Sigmoid colon (tissue), 7 donors: ENCODE results near the gene DCAF4. TPM values are rescaled to one million over a fixed set of nuclear protein-coding genes. Genes with fewer than 3 reads are reported as not detected.

Experiments used
- DNase-seq: peaks from one replicate; pipeline ENCODE4 v3.0.0-alpha.2; 2019
- H3K27ac ChIP-seq, 4 donors: fragments of 200-600 bp; sonication (generic); one replicate each; pipeline ENCODE4 v1.5.1; 2016 to 2019; ENCODE audit warnings: mild to moderate bottlenecking in 1 of 4
- H3K27me3 ChIP-seq, 3 donors: fragments of 200-600 bp; sonication (generic); one replicate each; pipeline ENCODE4 v1.5.1; 2019; ENCODE audit warnings: mild to moderate bottlenecking in 1 of 3
- H3K36me3 ChIP-seq, 4 donors: fragments of 200-600 bp; sonication (generic); one replicate each; pipeline ENCODE4 v1.5.1; 2016 to 2019
- H3K4me1 ChIP-seq, 4 donors: fragments of 200-600 bp; sonication (generic); one replicate each; pipeline ENCODE4 v1.5.1; 2017 to 2019
- H3K4me3 ChIP-seq, 4 donors: fragments of 200-600 bp; sonication (generic); one replicate each; pipeline ENCODE4 v1.5.1; 2017 to 2019; ENCODE audit warnings: mild to moderate bottlenecking in 2 of 4, moderate library complexity in 1 of 4
- H3K9me3 ChIP-seq, 4 donors: fragments of 200-600 bp in 3 of 4; sonication (generic) in 3 of 4; one replicate each; pipeline versions ENCODE4 v1.5.1 to v1.6.1; 2013 to 2019
- EP300 ChIP-seq, 4 donors: sonication (generic); formaldehyde crosslinking; IDR thresholded peaks; one replicate each; pipeline ENCODE4 v1.6.1; 2017; ENCODE audit warnings: antibody characterized with exemption in 4 of 4
- POLR2A ChIP-seq, 2 donors: fragments of 450-650 bp; IDR thresholded peaks; one replicate each; pipeline ENCODE4 v1.6.1; 2016; ENCODE audit warnings: antibody characterized with exemption in 2 of 2, mild to moderate bottlenecking in 2 of 2, moderate library complexity in 2 of 2
- POLR2AphosphoS5 ChIP-seq, 4 donors: sonication (generic); formaldehyde crosslinking; IDR thresholded peaks; one replicate each; pipeline ENCODE4 v1.6.1; 2017; ENCODE audit warnings: antibody characterized with exemption in 4 of 4
- WGBS, 2 donors: extraction: QIAGEN DNeasy Blood & Tissue Kit; methylation state at CpG; one replicate each; pipeline ENCODE4 v1.1.7; 2013; 5-methylcytosine and 5-hydroxymethylcytosine counted together
- intact Hi-C: fragments of 100-400 bp; cut with DNase I; formaldehyde crosslinking; loops from one replicate; pipeline ENCODE4 v1.15.1; 2023
- polyA plus RNA-seq, 3 donors: library from polyadenylated mRNA; stranded (reverse); fragments of 200-250 nt; gene quantifications; one replicate each; pipeline ENCODE4 v1.2.3, GENCODE V29; 2013
- total RNA-seq, 4 donors: library from RNA; depleted of rRNA; stranded (reverse); fragments of >200 nt; gene quantifications; one replicate each; pipeline ENCODE4 v1.1.0, GENCODE V29; 2016
- TF ChIP-seq, protein P1 (sequence below), 4 experiments: fragments of 450-650 bp in 3 of 4; fragments of 200-600 bp in 1 of 4; IDR thresholded peaks; one replicate each; pipeline ENCODE4 v1.5.1; 2016 to 2019; ENCODE audit warnings: antibody characterized with exemption in 4 of 4, mild to moderate bottlenecking in 3 of 4, moderate library complexity in 2 of 4
- donor health status: healthy with polysubstance abuse.
- donor health status: Bipolar disorder and iron deficiency.
- donor health status: healthy.

DCAF4 gene
- total and polyA plus RNA-seq, 7 donors, result 5.8 to 20.9 (median 13.2) TPM

DNA sequence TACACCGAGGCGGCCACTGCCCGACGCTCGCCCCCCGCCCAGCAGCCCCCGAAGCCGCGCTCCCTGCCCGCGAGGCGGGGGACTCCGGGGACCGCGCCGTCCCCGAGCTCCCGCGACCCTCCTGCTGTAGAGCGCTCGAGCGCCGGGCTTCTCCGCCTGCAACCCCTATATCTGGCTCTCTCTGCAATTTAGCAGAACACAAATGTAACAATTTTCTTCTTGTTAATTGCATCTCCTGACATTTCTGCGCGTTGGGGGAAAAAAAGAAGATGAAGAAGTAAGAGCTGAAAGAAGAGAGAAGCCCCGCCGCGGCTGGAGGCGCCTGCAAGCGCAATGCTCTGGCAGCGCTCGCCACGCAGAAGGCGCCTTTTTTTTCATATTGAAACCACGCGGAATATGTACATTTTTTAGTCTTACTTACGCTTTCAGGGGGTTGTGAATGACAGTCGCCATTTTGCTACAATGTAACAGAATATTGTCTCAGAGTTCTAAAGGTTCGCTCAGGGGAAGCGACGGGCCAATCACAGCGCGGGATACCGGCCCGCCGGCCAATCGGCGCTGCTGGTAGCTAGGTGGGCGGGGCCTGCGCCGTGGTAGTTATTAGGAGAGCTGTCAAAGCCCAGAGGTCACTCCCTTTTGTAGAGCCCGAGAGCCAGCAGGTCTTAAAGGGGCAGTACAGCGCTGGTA, 32.5 kb upstream of the DCAF4 start, which contains the start of gene DPF3:
Gene DPF3, minus strand, starts transcription at position 466 of the 687 bp plus-strand sequence. Its CDS starts 13 bp downstream, at position 453.
- WGBS, 2 donors, result 1% methylated on average over 54 of the region's 54 CpGs
- Histone ChIP-seq H3K4me3 (peak within 1 kb of the TSS; percentile 46 to 91 (median 76)), H3K36me3 (no peaks in the 10 kb centered on the region), H3K27me3 (peaks cover 7 to 57% (median 11%) of the 10 kb centered on the region in 3 donors), H3K27ac (peak within 1 kb of the TSS; percentile 45 to 76 (median 71)), H3K9me3 (no peaks in the 10 kb centered on the region), H3K4me1 (peaks cover 0 to 29% (median 24%) of the 10 kb centered on the region in 4 donors)
- intact Hi-C loops, result loop anchor here (2.0 to 5.0 kb wide), 3 partner anchors 33 to 81 kb away; partner anchors contain the start of gene DCAF4
- TF ChIP-seq, protein P1, sequence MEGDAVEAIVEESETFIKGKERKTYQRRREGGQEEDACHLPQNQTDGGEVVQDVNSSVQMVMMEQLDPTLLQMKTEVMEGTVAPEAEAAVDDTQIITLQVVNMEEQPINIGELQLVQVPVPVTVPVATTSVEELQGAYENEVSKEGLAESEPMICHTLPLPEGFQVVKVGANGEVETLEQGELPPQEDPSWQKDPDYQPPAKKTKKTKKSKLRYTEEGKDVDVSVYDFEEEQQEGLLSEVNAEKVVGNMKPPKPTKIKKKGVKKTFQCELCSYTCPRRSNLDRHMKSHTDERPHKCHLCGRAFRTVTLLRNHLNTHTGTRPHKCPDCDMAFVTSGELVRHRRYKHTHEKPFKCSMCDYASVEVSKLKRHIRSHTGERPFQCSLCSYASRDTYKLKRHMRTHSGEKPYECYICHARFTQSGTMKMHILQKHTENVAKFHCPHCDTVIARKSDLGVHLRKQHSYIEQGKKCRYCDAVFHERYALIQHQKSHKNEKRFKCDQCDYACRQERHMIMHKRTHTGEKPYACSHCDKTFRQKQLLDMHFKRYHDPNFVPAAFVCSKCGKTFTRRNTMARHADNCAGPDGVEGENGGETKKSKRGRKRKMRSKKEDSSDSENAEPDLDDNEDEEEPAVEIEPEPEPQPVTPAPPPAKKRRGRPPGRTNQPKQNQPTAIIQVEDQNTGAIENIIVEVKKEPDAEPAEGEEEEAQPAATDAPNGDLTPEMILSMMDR (IDR thresholded peaks at IDR 0.05), result no peak
- TF ChIP-seq POLR2A (IDR thresholded peaks at IDR 0.05) (no peak), EP300 (IDR thresholded peaks at IDR 0.05) (no peak), POLR2AphosphoS5 (IDR thresholded peaks at IDR 0.05) (peak in 1 of 4 donors; percentile 84)
- peak; percentile 98 for DNase-seq

DNA sequence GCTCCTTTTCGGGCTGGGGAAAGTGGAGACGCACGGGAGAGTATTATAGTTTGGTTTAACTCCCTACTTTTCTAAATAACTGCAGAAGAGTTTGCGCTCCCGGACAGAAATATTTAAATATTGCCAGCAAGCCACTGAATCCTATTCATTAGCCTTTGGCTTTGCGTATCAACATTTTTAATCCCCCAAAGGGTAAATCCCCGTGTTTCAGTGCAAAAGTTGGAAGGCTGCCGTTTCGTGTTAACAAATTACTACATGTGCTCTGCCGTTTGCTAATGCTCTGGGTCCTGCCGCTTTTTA, 32.0 kb upstream of the DCAF4 start:
- no peak for DNase-seq
- Histone ChIP-seq H3K27me3 (peaks cover 7 to 52% (median 11%) of the 10 kb centered on the region in 3 donors), H3K27ac (peak overlapping the region; percentile 36 to 65 (median 54)), H3K9me3 (no peaks in the 10 kb centered on the region), H3K4me1 (peaks cover 0 to 29% (median 24%) of the 10 kb centered on the region in 4 donors), H3K36me3 (no peaks in the 10 kb centered on the region), H3K4me3 (peak overlapping the region; percentile 46 to 91 (median 76))
- intact Hi-C loops, result loop anchor here (2.0 to 5.0 kb wide), 2 partner anchors 33 to 82 kb away; partner anchors contain the start of gene DCAF4
- TF ChIP-seq POLR2A (IDR thresholded peaks at IDR 0.05) (no peak), POLR2AphosphoS5 (IDR thresholded peaks at IDR 0.05) (no peak), EP300 (IDR thresholded peaks at IDR 0.05) (no peak)
- TF ChIP-seq, protein P1 (IDR thresholded peaks at IDR 0.05), result no peak
- WGBS, 2 donors, result 0 to 1% methylated on average over 11 of the region's 11 CpGs

DNA sequence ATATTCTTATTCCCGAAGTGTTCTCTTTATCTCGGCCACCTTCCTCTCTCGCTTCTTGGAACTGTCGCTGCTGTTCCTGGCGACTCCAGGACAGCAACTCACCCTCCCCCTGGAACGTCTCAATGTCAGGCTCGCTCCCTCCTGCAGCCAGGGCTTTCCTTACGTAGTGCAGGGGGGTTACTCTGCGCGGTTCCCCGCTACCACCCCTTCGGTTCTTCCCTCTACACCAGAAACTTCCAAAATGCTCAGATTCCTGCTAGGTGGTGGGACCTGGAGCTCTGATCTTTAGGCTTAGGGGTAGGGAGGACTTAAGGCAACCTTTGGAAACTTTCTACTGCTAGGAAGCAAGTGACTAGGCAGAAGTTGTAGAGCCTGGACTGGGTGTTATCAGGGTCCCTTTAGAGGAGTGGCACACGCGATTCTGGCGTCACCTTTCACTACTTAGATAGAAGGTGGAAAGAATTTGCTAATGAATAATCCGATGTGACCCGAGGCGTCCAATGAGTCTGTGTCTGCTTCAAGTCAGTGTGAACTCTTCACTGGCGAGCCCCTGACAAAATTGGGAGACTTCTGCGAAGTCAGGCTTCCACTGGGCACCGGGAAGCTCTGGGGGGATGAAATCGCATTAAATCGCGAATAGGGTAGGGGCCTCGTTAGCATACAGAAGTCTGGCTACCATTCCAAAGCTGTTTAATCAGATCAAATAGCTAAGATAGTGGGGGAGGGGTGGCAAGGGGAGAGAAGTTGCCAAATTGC, 31.5 kb upstream of the DCAF4 start:
- Histone ChIP-seq H3K36me3 (no peaks in the 10 kb centered on the region), H3K4me3 (peak overlapping the region; percentile 46 to 91 (median 76)), H3K9me3 (no peaks in the 10 kb centered on the region), H3K27me3 (peaks cover 7 to 46% (median 11%) of the 10 kb centered on the region in 3 donors), H3K4me1 (peaks cover 0 to 29% (median 24%) of the 10 kb centered on the region in 4 donors), H3K27ac (peak overlapping the region; percentile 36 to 65 (median 54))
- DNase-seq, result no peak
- TF ChIP-seq, protein P1 (IDR thresholded peaks at IDR 0.05), result no peak
- TF ChIP-seq POLR2AphosphoS5 (IDR thresholded peaks at IDR 0.05), result peak in 2 of 4 donors; percentile 13 to 31
- TF ChIP-seq POLR2A (IDR thresholded peaks at IDR 0.05), result no peak
- no peak for TF ChIP-seq EP300 (IDR thresholded peaks at IDR 0.05)
- intact Hi-C loops, result loop anchor here (2.0 to 5.0 kb wide), 2 partner anchors 32 to 82 kb away; partner anchors contain the start of gene DCAF4
- WGBS, 2 donors, result 4% methylated on average over 25 of the region's 25 CpGs

DNA sequence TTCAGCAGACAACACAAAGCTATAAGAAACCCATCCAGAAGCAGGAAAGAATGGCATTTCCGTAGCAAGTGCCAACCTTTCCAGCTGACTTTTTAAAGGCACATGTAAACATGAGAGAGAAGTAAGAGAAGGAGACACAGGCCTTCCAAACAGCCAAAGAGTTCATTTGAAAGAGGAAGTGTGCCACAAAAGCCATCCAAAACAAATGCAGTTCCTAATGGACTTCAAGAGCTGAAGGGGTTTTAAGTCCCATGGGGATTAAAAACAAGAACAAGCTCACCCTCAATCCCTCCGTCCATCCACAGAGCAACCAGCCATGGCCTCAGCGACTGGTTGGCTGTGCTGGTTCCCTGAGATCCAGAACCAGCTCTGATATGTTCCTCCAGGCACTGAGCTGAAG, 27.8 kb upstream of the DCAF4 start:
- no peak overlapping the region for H3K4me3 ChIP-seq
- H3K36me3 ChIP-seq, result no peaks in the 10 kb centered on the region
- DNase-seq, result no peak
- H3K9me3 ChIP-seq, result no peaks in the 10 kb centered on the region
- H3K4me1 ChIP-seq, result peaks cover 0 to 11% (median 9%) of the 10 kb centered on the region in 4 donors
- peaks cover 0 to 13% (median 0%) of the 10 kb centered on the region in 3 donors for H3K27me3 ChIP-seq
- intact Hi-C loops, result no loop called here
- no peak for TF ChIP-seq POLR2AphosphoS5 (IDR thresholded peaks at IDR 0.05)
- TF ChIP-seq, protein P1 (IDR thresholded peaks at IDR 0.05), result no peak
- no peak for TF ChIP-seq POLR2A (IDR thresholded peaks at IDR 0.05)
- no peak for TF ChIP-seq EP300 (IDR thresholded peaks at IDR 0.05)
- WGBS, 2 donors, result 61 to 65% methylated on average over 3 of the region's 3 CpGs
- H3K27ac ChIP-seq, result no peak overlapping the region
